Tibial nerve (tissue), 3 donors: ENCODE results near the gene MTRF1.

Source experiments
- POLR2A ChIP-seq, 2 donors: fragments of 450-650 bp; IDR thresholded peaks; one replicate each; pipeline ENCODE4 v1.6.1; 2017; ENCODE audit warnings: antibody characterized with exemption in 2 of 2, mild to moderate bottlenecking in 2 of 2, moderate library complexity in 2 of 2
- TF ChIP-seq, protein P1 (sequence below), 5 experiments: fragments of 200-600 bp in 3 of 5; fragments of 450-650 bp in 2 of 5; sonication (generic) in 3 of 5; IDR thresholded peaks; one replicate each; pipeline ENCODE4 v1.5.1; 2016 to 2019; ENCODE audit warnings: antibody characterized with exemption in 5 of 5, mild to moderate bottlenecking in 3 of 5, moderate library complexity in 2 of 5

- TF ChIP-seq, protein P1, sequence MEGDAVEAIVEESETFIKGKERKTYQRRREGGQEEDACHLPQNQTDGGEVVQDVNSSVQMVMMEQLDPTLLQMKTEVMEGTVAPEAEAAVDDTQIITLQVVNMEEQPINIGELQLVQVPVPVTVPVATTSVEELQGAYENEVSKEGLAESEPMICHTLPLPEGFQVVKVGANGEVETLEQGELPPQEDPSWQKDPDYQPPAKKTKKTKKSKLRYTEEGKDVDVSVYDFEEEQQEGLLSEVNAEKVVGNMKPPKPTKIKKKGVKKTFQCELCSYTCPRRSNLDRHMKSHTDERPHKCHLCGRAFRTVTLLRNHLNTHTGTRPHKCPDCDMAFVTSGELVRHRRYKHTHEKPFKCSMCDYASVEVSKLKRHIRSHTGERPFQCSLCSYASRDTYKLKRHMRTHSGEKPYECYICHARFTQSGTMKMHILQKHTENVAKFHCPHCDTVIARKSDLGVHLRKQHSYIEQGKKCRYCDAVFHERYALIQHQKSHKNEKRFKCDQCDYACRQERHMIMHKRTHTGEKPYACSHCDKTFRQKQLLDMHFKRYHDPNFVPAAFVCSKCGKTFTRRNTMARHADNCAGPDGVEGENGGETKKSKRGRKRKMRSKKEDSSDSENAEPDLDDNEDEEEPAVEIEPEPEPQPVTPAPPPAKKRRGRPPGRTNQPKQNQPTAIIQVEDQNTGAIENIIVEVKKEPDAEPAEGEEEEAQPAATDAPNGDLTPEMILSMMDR (IDR thresholded peaks at IDR 0.05): no peak
- TF ChIP-seq POLR2A (IDR thresholded peaks at IDR 0.05): no peak
These were observed 52.3 kb downstream of the MTRF1 start for GRCh38 chr13:41211062-41211461.
